GM10847 (cell line): ENCODE data around the gene MYH7B.

Experiments
- POLR2A ChIP-seq: IDR thresholded peaks from 2 replicates; pipeline ENCODE4 v1.6.1; 2011; ENCODE audit not compliant: insufficient read length; ENCODE audit errors: extremely low read depth

Gene MYH7B

GRCh38 chr20:35001596-35002362 is 46.1 kb downstream of the MYH7B start:
- TF ChIP-seq POLR2A: no peak

- no peak for TF ChIP-seq POLR2A
Measured at GRCh38 chr20:35002426-35003210, 47.0 kb downstream of the MYH7B start.

GRCh38 chr20:35003211-35004031 is 47.8 kb downstream of the MYH7B start:
- no peak for TF ChIP-seq POLR2A

GRCh38 chr20:35004051-35004725 is 48.5 kb downstream of the MYH7B start:
- no peak for TF ChIP-seq POLR2A

GRCh38 chr20:35004749-35005462 is 49.2 kb downstream of the MYH7B start:
- no peak for TF ChIP-seq POLR2A
